ENCODE results near the gene ECE1.

The ECE1 gene

DNA sequence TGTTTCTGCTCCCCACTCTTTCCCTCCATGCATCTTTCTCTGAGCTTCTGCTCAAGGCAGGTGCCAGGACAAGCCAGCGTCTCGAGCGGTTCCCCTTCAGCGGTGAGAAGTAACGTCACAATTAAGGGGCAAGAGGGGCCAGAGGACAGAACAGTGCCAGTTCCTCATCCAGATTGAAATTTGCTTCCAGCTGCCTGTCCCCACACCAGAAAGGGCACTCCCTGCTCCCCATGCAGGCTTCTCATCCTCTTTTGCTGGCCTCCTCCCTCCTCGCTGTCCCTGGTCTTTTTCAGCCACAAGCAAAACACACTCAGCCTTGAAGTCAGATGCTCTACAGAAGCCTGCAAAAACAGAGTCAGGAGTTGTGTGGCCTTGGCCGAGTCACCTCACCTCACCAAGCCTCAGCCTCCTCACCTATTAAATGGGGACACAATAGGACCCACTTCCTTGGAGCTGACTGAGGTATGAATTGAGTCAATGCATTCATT, 35.0 kb upstream of the ECE1 start:
- no peak for DNase-seq

DNA sequence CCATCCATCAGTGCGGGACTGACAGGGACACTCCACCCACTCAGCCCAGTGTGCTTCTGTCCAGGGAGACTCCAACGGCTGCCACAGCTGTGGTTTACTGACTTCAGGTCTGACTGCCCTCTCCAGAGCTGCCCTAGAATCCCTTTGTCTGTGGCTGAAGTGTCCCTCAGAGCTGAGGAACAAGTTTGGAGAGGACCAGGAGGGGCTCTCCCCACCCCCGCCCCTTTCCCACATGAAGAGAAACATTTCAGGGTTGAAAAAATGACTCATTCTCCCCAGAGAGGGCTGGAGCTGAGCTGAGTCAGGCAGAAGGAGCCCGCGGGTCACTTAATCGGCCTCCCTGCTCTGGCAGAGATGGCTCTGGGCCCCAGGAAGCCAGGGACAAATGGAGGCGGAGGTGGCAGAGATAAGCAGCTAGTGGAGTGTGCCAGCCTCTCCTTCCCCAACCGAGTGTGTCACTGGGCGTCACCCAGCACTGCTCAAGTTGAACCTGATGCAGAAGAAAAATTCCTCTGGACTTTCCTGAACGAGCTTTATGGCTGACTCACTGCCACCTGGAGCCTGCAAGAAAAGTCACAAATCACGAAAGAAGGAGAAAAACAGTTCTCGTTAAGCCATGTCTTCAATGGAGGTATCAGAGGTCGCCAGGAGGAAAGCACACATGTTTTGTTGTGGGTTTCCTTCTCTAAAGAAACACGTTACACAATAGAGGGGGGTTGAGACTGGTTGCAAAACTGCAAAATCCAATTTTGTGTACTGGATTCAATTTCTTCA, 34.3 kb upstream of the ECE1 start:
- peak; percentile 40 for DNase-seq

DNA sequence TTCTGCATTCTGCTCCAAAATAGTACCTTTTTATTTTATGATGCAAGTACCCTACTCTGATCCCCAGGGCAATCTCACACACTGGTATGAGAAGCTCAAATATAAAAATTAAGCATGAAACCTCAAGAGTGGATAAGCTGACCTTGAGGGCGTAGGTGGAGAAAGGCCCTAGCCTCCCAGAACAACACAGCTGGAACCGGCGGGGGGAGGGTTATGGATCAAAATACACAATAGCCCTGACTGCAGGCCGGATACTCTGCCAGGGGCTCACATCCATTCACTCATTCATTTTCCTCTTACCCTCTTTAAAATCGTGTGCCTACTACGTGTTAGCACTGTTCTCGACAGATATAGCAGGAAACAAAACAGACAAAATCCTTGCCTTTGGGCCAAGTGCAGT, 32.8 kb upstream of the ECE1 start:
- no peak for DNase-seq

DNA sequence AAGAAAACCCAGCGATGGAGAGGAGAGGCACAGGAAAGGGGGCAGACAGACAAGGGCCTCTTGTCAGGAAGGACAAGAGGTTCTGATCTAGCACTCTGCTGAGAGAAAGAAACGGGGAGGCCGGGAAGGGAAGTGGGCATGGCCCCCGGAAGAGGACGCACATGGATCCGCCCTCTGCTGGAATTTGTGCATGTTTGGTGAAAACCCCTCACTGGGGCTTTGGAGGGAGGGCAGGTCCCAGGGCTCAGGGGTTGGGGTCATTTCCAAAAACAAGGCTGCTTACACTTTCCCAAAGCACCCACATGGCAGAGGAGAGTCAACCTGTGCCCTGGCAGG, 32.4 kb upstream of the ECE1 start:
- no peak for DNase-seq

DNA sequence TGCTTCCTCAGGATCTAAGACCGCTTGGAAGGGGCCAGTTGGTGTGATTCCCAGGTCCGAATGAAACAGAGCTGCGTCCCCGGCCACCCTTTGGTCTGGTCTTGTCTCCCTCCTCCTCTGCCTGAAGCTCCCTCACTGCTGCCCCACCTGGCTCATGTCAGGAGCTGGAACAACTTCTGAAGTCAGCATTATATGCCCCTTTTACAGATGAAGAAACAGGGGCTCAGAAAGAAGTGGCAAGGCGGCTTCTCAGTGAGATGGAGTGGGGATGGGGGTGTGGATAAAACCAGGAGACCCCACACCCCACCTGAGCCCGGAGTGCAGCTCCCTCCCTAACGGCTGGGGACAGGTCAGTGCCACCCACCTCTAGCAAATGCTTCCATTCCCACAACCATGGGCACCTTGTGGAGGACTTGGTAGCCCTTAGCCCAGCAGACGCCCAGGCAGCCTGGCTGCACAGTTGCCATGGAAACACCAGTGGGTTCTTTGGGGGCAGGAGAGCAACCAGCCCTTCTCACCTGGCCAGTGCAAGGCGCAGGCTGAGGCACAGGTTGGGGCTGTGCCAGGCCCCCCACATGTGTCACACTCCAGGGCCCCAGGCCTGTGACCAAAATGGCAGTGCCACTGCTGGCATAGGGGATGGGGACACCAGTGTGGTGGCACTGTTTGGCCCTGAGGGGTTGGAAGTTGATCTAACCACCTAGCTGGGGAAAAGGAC, 31.9 kb upstream of the ECE1 start:
- no peak for DNase-seq

DNA sequence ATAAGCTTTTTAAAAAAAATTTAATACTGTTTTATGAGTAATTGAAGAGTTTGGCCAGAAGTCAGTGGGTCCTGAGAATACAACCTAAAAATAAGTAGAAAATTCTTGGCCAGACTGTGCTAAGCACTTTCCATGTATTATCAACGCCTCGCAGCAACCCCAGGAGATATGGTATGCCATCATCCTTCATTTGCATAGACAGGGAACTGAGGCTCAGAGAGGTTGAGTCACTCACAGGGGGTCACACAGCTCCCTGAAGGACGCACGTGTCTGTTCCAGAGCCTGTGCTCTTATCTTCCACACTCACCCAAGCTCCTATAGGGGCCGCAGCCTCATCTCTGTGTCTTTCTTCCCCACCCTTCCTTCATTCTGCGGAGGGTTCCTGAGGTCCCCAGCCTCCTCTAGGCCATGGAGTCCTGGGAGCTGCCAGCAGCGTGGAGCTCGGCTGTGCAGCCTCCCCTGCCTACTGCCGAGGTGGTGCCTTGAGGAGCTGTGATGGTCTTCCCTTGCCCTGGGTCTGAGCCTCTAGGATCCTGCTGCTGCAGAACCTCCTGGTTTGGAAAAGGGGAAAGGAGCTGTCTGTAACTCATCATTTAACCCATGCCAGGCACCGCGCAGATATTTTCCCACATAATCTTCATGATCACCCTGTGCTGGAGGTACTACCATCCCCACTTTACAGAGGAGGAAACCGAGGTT, 30.3 kb upstream of the ECE1 start:
- DNase-seq: no peak

DNA sequence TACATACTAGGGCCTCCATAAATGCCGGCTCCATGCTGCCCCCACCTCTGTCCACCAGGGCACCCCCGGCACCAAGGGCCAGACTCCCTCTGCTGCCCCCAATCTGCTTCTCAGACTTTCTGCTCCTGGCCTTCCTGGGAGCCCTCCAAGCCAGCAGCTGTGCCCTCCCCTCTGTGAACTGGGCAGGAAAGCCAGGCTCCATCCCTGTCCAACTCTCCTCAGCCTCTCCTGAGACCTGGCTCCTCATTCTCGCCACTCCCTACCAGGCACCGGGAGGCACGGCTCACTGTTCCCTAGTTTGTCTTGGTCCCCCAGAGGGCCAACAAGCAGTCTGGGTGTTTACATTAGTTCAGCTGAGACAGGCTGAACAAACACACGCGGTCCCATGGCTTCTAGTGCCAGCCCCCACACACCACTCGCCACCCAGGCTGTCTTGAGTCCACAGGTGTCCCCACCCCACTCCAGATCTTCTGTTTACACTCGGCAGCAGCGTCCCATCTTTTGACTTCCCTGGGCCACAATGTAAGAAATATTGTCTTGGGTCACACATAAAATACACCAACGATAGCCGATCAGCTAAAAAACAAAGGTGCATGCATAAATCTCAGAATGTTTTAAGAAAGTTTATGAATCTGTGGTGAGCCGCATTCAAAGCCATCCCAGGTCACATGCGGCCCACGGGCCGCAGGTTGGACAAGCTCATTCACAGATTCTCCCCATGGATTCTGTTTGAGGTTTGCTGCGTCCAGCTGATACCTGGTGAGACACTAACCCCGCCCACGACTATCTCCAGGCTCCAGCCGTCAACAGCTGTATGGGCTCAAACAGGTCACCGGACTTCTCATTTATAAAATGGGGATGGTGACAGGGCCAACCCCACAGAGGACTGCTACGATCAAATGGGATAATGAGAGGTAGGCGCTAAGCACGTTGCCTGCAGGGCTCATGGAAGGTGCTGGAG, 29.5 kb upstream of the ECE1 start:
- DNase-seq: no peak

DNA sequence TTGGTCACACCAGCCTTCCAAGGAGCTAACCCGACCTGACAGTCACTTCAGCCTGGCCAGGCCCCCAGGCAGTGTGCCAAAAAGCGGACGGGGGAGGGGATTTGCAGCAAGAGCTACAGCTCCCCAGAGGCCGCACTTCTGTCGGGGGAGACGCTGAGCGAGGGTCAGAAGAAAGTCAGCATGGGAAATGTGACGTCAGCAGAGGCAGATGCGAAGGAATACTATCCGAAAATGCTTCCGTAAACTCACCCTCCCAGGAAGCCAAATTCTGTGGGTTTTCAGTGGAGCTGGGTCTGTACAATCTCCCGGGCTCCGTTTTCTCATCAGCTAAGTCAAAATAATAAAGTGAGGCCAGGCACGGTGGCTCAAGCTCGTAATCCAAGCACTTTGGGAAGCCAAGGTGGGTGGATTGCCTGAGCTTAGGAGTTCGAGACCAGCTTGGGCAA, 28.5 kb upstream of the ECE1 start:
- no peak for DNase-seq

DNA sequence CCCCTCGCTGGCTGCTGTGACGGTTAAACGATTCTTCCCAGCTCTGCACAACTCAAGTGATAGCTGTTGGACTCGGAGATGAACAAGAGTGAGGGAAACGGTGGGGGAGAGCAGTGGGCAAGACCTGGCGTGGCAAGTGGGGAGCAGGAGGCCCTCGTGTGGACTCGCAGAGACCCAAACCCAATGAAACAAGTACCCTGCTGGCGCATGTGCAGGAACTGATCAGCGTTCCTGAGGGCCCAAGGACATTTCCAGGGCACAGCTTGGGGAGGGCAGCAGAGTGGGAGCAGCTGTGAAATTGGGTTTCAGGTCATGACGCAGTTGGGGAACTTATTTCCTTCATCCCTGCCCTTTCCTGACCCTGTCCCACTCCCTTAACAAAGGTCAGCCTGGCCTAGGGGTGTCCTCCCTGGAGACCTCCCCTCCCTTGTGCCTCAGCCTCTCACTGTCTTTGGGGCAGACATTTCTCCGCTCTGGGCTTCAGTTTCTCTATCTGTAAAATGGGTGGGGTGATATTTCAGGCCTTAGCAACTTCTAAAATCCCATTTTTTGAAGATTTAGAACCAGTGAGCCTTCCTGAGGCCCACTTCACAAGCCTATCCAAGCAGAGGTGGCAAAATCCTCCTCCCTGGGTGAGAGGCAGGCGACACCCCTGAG, 27.9 kb upstream of the ECE1 start:
- no peak for DNase-seq

DNA sequence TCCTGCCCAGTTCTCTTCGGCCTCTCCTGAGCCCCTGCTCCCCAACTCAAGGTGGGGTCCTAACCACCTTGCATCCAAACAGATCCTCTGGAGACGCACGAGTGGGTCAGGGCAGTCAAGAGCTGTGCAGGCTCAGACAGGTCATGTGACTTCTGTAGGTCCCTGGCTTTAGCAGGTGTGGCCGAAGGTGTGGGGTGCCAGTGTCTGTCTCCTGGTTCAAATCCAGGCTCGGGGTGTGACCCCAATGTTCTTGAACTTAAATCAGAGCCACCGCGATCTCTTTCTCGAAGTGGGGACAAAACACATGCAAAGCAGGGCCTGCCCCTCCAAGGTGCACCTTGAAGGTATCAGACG, 27.4 kb upstream of the ECE1 start:
- DNase-seq: no peak

DNA sequence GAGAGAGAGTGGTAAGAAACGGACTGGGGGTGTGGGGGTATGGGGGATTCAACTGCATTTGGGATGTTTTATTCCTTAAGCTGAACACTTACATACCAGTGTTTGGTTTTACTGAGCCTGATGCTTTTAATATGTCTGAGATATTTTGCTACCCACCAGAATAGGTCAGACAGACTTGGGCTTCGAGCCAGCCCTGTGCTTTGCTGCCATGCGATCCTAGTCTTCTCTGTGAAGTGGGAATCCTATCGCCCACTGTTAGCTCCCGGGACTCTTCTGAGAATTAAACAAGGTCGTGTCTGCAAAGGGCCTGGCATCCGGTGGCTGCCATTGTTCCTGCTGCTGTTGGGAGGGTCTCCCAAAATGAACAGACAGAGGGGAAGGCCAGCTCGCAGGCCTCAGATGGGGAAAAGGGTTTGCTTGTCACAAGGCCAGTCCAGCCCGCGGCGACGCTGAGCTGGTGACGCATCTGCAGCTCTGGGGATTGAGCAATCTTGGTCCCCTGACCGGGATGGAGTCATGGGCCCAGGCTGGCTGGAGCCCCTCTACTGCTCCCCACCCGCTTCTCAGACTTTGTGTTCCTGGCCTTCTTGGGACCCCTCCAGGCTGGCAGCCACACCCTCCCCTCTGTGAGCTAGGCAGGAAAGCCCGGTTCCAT, 26.9 kb upstream of the ECE1 start:
- no peak for DNase-seq

DNA sequence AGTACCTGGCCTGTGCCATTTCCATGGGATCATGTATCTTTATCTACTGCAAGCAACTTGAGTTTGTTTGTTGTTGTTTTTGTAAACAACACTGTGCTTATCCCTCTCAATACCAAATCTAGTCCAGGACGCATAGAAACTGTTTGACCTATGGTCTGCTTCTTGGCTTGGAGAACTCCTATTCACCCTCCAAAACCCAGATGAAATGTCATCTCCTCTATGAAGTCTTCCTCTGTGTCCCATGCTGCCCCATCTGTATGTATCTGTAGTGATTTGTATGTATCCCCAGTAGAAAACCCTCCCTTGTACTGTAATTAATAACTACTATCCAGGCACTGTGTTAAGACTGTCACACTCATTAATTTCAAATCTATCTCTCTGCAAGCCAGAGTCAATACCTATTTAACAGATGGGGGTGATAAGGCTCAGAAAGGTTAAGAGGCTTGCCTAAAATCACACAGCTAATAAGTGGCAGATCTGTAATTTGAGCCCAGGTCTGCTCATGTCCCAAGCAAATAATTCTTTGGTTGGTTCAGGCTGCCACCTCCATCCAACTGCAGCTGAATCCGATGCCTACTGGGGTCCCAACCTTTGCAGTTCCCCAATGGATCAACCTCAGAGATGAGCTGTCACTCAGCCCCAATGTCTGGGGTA, 24.6 kb upstream of the ECE1 start:
- DNase-seq: no peak

DNA sequence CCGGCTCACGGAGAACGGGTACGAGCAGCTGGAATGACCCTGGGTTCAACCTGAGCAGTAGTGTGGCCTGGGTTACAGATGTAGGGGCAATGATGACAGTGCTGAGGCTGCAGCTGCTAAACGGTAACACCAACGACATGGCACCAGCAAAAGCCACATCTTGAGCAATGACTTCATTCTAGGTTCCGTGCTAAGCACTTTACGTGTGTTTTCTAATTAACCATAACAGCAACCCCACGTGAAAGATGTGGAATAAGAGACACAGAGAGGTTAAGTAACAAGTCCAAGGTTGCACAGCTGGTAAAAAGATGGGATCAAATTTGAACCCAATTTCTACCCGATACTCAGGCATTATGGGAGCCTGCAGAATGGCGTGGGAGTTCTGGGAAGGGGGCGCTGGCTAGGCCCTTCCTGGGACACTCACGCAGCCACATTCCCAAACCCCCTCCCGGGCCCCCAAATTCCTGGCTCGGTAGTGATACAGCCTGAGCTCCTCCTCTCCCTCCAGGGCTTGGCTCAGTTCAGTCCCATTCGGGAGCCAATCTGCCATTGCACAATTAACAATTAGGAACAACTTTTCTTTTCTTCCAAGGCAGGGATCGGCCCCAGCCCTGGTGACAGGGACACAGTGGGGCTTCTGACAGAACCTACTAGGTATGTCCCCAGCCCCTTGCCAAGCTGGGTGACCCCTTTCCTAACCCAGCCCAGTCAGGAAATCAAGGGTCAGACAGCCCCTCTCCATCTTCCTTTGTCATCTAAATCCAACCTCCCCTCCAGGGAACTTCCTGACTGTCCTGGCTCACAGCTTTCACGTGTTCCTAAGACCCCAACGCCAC, 23.8 kb upstream of the ECE1 start:
- no peak for DNase-seq

DNA sequence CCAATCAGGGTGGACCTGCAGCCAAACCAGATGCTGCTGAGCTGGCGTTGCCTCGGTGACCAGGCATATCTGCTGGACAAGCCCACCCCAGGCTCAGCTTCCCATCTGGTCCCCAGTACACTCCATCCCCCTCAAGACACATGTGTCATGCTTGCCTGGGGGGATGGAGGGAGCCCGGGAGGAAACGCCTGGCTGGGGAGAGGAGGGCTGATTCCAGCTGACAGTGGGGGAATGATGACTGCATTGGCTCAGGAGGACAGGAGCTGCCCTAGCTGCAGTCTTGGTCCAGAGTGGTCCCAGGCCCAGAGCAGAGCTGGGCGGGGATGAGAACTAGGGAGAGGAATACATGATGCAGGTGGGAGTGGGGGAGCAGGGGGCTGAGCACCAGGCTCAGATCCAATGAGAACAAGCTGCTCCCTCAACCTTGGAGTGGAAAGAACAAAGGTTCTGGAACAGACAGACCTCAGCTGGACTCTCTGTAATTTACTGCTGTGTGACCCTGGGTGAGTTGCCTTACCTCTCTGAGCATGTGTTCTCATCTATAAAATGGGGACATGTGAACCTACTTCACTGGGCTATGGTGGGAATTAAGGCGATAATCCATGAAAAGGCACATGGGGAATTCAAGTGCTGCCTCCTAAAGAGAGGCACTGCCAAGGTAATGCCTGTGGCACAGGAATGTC, 23.1 kb upstream of the ECE1 start:
- DNase-seq: no peak

DNA sequence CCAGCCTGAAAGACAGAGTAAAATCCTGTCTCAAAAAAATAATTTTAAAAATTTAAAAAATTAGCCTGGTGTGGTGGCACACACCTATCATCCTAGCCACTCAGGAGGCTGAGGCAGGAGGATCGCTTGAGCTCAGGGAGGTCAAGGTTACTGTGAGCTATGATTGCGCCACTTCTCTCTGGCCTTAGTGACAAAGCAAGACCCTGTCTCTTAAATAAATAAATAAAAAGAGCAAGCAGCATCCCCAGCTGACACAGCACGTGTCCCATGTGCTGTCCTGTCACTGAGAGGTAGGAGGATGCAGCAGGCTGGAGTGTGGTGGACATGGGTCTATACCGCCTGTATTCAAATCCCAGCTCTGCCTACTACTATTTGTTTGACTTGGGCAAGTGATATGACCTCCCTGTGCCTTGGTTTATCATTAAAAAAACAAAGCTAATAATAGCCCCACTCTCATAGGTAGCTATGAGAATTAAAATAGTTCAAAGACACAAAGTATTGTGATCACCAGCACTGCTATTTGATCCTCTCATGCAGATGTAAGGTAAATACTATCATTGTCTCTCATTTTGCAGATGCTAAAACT, 22.2 kb upstream of the ECE1 start:
- DNase-seq: no peak

DNA sequence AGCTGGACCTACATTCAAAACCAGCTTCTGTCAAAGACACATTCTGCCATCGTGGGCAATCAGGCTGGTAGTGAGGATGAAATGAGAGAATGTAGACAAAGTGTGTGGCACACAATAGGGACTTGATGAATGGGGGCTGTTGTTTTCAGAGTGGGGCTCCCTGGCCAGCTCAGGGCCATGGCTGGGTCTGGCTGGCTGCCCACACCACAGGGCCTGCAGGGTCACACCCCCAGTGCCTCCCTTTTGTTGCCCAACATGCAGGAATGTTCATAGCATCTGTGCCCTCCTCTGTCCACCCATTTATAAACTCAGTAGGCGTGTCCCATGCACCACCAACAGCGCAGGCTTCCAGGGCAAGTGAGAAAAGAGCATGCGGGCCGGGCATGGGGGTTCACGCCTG, 20.8 kb upstream of the ECE1 start:
- no peak for DNase-seq

DNA sequence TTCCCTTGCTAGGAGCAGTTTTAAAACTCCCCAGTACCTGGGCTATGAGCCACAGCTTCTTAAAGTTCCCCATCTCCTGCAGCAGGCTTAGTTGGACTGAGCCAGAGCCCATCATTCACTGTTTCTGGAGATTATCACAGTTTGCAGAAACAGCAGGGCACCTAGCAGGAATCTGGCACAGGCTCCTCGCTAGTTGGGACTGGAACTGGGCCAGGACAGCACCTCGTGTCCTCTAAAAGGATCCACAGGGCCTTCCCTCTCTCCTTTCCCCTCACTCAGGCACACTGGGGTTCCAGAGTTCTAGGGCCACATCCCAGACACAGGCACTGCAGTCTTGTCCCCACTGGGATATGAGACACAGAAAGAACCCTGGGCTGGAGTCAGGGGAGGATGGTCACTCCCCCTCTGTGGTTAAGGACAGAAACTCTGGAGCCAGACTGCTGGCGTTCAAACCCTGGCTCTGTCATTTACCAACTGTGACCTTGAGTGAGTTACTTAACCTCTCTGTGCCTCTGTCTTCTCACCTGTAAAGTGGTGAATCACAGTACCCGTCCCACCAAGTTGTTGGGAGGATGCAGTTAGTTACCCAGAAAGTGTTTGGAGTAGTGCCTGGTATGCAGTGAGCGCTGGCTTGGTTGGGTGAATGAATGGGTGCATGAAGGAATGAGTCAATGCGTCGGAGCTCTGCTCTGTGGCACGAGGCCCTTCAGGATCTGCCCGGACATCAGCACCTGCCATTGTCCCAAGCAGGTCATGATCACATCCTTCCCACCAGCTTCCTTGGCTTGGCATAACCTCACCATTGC, 18.8 kb upstream of the ECE1 start:
- DNase-seq: no peak

DNA sequence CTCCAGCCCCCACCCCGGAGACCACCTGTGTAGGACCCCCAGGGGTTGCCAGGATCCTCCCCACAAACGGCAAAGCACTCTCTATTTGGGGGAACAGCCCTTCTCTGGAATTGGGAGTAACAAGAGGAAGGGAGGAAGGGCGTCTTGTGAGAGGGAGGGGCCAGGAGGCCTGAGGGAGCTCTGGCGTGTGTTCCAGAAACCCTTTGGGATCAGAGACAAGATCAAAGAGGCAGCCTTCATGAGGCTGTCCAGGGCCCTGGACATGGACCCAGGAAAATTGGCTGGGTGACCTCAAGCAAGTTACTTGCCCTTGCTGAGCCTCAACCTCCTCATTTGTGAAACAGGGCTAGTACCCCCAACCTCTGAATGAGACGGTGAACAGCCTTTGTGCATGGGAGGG, 18.1 kb upstream of the ECE1 start:
- DNase-seq: no peak

Data from CD4-positive, alpha-beta T cell treated with Interleukin-10 for 1 hour (primary cell).